Panc1 (cell line): ENCODE results near the gene OPA3. TPM values are rescaled to one million over a fixed set of nuclear protein-coding genes. Genes with fewer than 3 reads are reported as not detected.

ENCODE experiments used
- ATAC-seq: fragments of 200-7000 bp; cut with Tn5 transposase; 2 replicates; pipeline ENCODE4 v1.9.1; 2020; ENCODE audit warnings: mild to moderate bottlenecking, moderate library complexity
- BruUV-seq: library from RNA; stranded (reverse); fragments of 400-500 nt; replicated peaks from 2 replicates; lab custom pipeline; 2021; lab: Mats Ljungman, UMichigan
- CTCF ChIA-PET: fragments of 300-600 bp; sonication (Branson Sonifier 250); formaldehyde crosslinking; loops from one replicate; lab custom pipeline; 2022; ENCODE audit warnings: antibody characterized with exemption; lab: Charles Lee
- POLR2A ChIA-PET: fragments of 300-600 bp; sonication (Branson Sonifier 250); formaldehyde crosslinking; loops from one replicate; lab custom pipeline; 2022; ENCODE audit warnings: antibody characterized with exemption; lab: Charles Lee
- DNase-seq: peaks from one replicate; pipeline ENCODE4 v3.0.0-alpha.2; 2010; ENCODE audit warnings: low read depth, low spot score
- H3K27ac ChIP-seq: 2 replicates; pipeline ENCODE4 v1.5.1; 2011; ENCODE audit warnings: mild to moderate bottlenecking, low read length, inconsistent platforms
- H3K27me3 ChIP-seq: fragments of 200-500 bp; sonication (Bioruptor generic); 2 replicates; pipeline ENCODE4 v1.6.0; 2014; ENCODE audit warnings: low read length, inconsistent platforms; ENCODE audit not compliant: control insufficient read depth, insufficient read depth
- H3K36me3 ChIP-seq: fragments of 200-500 bp; sonication (Bioruptor generic); 2 replicates; pipeline ENCODE4 v1.5.1; 2014; ENCODE audit warnings: inconsistent platforms, mild to moderate bottlenecking, low read length, moderate library complexity; ENCODE audit not compliant: control insufficient read depth, insufficient read depth
- H3K4me1 ChIP-seq: 2 replicates; pipeline ENCODE4 v1.5.1; 2011; ENCODE audit warnings: inconsistent platforms, mild to moderate bottlenecking, low read length, moderate library complexity; ENCODE audit not compliant: control insufficient read depth, insufficient read depth
- H3K4me3 ChIP-seq, 2 experiments: 2 replicates each; pipeline ENCODE4 v1.5.1; 2011 to 2012; ENCODE audit warnings: low read depth in 2 of 2, low read length in 2 of 2, mild to moderate bottlenecking in 2 of 2, inconsistent platforms in 1 of 2, moderate library complexity in 1 of 2
- H3K9me3 ChIP-seq: fragments of 200-500 bp; sonication (Bioruptor generic); 2 replicates; pipeline ENCODE4 v1.5.1; 2014; ENCODE audit warnings: low read depth, mild to moderate bottlenecking, inconsistent platforms, low read length, moderate library complexity; ENCODE audit not compliant: control insufficient read depth, insufficient read depth
- CTCF ChIP-seq: fragments of 450-650 bp; IDR thresholded peaks from 2 replicates; pipeline ENCODE4 v1.5.1; 2017; ENCODE audit warnings: mild to moderate bottlenecking
- POLR2AphosphoS5 ChIP-seq: IDR thresholded peaks from 2 replicates; pipeline ENCODE4 v1.6.1; 2012; ENCODE audit warnings: mild to moderate bottlenecking, low read depth, low read length, moderate library complexity
- SIN3A ChIP-seq: IDR thresholded peaks from 2 replicates; pipeline ENCODE4 v1.6.1; 2012; ENCODE audit warnings: low read depth, mild to moderate bottlenecking, low read length, moderate library complexity, borderline replicate concordance; ENCODE audit not compliant: insufficient read depth
- TCF7L2 ChIP-seq: IDR thresholded peaks from 2 replicates; pipeline ENCODE4 v1.6.1; 2011; ENCODE audit warnings: mild to moderate bottlenecking, low read depth, low read length, inconsistent platforms
- in situ Hi-C: cut with HindIII; loops from 2 replicates; pipeline ENCODE4 v1.10.0; 2016; ENCODE audit warnings: low sequenced_read_pairs, low pct_unique_long_range_greater_than_20kb
- intact Hi-C: fragments of 100-400 bp; cut with micrococcal nuclease; formaldehyde crosslinking; loops from one replicate; pipeline ENCODE4 v1.10.0; 2022; ENCODE audit not compliant: unreplicated experiment
- total RNA-seq: library from RNA; stranded (reverse); gene quantifications from one replicate; pipeline ENCODE4 v1.2.1, GENCODE V29; 2021; ENCODE audit not compliant: unreplicated experiment
- TF ChIP-seq, protein P1 (sequence below), 2 experiments: IDR thresholded peaks; 2 replicates each; pipeline ENCODE4 v1.6.1; 2011 to 2012; ENCODE audit warnings: low read depth in 2 of 2, control low read depth in 1 of 2, low read length in 1 of 2, mild to moderate bottlenecking in 1 of 2, moderate library complexity in 1 of 2; ENCODE audit not compliant: insufficient read depth in 1 of 2

The OPA3 gene
- total RNA-seq, 1 experiment from 2014 or later: 20.3 TPM

GRCh38 chr19:45542234-45542668 lies 42.4 kb downstream of the OPA3 start:
- in situ Hi-C loops (no loop called here), intact Hi-C loops (no loop called here)
- TF ChIP-seq SIN3A (no peak), CTCF (no peak), TCF7L2 (no peak), POLR2AphosphoS5 (no peak)
- TF ChIP-seq, protein P1, sequence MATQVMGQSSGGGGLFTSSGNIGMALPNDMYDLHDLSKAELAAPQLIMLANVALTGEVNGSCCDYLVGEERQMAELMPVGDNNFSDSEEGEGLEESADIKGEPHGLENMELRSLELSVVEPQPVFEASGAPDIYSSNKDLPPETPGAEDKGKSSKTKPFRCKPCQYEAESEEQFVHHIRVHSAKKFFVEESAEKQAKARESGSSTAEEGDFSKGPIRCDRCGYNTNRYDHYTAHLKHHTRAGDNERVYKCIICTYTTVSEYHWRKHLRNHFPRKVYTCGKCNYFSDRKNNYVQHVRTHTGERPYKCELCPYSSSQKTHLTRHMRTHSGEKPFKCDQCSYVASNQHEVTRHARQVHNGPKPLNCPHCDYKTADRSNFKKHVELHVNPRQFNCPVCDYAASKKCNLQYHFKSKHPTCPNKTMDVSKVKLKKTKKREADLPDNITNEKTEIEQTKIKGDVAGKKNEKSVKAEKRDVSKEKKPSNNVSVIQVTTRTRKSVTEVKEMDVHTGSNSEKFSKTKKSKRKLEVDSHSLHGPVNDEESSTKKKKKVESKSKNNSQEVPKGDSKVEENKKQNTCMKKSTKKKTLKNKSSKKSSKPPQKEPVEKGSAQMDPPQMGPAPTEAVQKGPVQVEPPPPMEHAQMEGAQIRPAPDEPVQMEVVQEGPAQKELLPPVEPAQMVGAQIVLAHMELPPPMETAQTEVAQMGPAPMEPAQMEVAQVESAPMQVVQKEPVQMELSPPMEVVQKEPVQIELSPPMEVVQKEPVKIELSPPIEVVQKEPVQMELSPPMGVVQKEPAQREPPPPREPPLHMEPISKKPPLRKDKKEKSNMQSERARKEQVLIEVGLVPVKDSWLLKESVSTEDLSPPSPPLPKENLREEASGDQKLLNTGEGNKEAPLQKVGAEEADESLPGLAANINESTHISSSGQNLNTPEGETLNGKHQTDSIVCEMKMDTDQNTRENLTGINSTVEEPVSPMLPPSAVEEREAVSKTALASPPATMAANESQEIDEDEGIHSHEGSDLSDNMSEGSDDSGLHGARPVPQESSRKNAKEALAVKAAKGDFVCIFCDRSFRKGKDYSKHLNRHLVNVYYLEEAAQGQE (IDR thresholded peaks at IDR 0.05; ENCODE audit: insufficient read depth in 1 of 2, low read depth in 2 of 2, low read length in 1 of 2): no peak
- no peak overlapping the region; the same call in 1 of the 2 replicates for H3K27ac ChIP-seq
- no peak overlapping the region for H3K4me3 ChIP-seq
- ChIA-PET CTCF (no interaction called here), POLR2A (interaction anchor here (0.6 kb wide), 1 partner anchor 135 kb away, joined by 3 read pairs; no protein-coding TSS in a partner anchor)
- BruUV-seq: no TSS peak
- no peaks in the 10 kb centered on the region for H3K27me3 ChIP-seq
- DNase-seq (no peak), ATAC-seq (peak; percentile 80)
- no peaks in the 10 kb centered on the region for H3K9me3 ChIP-seq
- H3K4me1 ChIP-seq: 0 out of 2 replicates have a peak, but pooled peaks cover 4% of the 10 kb centered on the region
- H3K36me3 ChIP-seq: no peaks in the 10 kb centered on the region

GRCh38 chr19:45539459-45539858 lies 45.1 kb downstream of the OPA3 start:
- no peak overlapping the region for H3K4me3 ChIP-seq
- BruUV-seq: no TSS peak
- no peaks in the 10 kb centered on the region for H3K36me3 ChIP-seq
- ATAC-seq (no peak), DNase-seq (no peak)
- 0 out of 2 replicates have a peak, but pooled peaks cover 4% of the 10 kb centered on the region for H3K4me1 ChIP-seq
- ChIA-PET POLR2A (no interaction called here), CTCF (no interaction called here)
- H3K27ac ChIP-seq: no peak overlapping the region
- H3K27me3 ChIP-seq: no peaks in the 10 kb centered on the region
- TF ChIP-seq CTCF (no peak), POLR2AphosphoS5 (no peak), TCF7L2 (no peak), SIN3A (no peak)
- TF ChIP-seq, protein P1 (IDR thresholded peaks at IDR 0.05; ENCODE audit: insufficient read depth in 1 of 2, low read depth in 2 of 2, low read length in 1 of 2): no peak
- intact Hi-C loops: no loop called here
- H3K9me3 ChIP-seq: no peaks in the 10 kb centered on the region
- in situ Hi-C loops: no loop called here
